Superior temporal gyrus (tissue), 1 donor: ENCODE results near the gene EEF2K.

Source experiments
- DNase-seq: peaks from one replicate; pipeline ENCODE4 v3.0.0-alpha.2; 2016; ENCODE audit errors: extremely low spot score

EEF2K gene

DNA sequence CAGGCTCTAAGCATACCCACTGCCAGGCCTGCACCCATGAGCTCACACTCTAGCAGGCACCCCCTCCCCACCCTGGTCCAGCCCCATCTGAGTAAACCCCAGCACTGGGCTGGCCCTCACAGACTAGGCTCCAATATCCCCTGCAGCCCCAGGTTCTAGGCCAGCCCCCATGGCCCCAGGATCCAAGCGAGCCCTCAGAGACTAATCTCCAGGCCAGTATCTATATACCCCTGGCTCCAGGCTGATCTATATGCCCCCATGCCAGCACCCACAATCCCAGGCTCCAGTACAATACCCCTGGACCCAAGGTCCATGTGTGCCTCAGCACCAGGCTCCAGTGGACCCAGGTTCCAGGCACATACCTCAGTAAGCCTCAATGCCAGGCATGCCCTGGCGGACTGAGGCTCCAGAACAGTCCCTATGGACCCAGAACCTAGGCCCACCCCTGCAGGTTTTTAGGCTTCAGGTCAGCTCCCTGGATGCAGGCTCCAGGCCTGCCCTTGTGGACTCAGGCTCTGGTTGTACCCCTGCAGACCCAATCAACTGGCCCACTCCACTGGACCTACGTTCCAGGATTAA is 129.7 kb downstream of the EEF2K start:
- no peak for DNase-seq

GRCh38 chr16:22336581-22336980 is 130.5 kb downstream of the EEF2K start:
- DNase-seq, result no peak

- no peak for DNase-seq
Measured at GRCh38 chr16:22337045-22337444, 131.0 kb downstream of the EEF2K start.

DNA sequence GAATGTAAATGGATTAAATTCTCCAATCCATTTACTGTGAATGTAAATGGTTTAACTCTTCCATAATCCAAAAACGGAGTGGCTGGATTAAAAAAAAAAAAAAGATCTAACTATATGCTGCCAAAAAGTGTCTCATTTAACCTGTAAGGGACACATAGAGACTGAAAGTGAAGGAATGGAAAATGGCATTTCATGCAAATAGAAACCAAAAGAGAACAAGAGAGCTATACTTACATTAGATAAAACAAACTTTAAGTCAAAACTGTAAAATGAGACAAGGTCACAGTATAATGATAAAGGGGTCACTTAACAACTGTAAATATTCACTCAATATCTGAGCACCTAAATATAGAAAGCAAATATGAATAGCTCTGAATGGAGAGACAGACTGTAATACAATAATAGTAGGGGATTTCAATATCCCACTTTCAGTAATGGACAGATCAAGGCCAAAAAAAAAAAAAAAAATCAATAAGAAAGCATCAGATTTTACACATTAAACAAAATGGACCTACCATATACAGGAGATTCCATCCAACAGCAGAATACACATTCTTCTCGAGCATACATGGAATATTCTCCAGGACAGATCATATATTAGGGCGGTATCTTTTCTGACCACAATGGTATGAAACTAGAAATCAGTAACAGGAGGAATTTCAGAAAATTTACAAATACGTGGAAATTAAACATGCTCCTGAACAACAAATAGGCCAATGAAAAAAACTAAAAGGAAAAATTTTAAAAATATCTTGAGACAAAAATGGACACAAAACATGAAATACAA is 132.0 kb downstream of the EEF2K start:
- DNase-seq, result no peak
